Prostate gland (tissue), 2 donors: ENCODE data around the gene UVRAG.

Experiments
- POLR2AphosphoS5 ChIP-seq: sonication (generic); formaldehyde crosslinking; IDR thresholded peaks from one replicate; pipeline ENCODE4 v1.6.1; 2017; ENCODE audit warnings: antibody characterized with exemption
- TF ChIP-seq, protein P1 (sequence below), 4 experiments: fragments of 200-600 bp in 2 of 4; fragments of 450-650 bp in 2 of 4; sonication (generic) in 2 of 4; IDR thresholded peaks; 1 replicate in 3 of 4; 2 replicates in 1 of 4; pipeline ENCODE4 v1.5.1; 2016 to 2019; ENCODE audit warnings: antibody characterized with exemption in 4 of 4, mild to moderate bottlenecking in 2 of 4, moderate library complexity in 2 of 4

DNA sequence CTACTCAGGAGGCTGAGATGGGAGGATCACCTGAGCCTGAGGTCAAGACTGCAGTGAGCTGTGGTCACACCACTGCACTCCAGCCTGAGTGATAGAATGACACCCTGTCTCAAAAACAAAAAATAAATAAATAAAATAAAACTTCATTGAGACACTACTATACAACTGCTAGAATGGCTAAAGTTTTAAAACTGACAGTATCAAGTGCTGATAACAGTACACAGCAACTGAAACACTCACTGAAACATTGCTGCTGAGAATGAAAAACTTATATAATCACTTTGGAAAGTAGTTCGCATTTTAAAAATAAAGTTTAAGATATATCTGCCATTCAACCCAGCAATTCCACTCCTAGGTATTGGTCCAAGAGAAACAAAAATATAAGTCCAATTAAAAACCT is 290.6 kb downstream of the UVRAG start:
- no peak for TF ChIP-seq POLR2AphosphoS5
- TF ChIP-seq, protein P1, sequence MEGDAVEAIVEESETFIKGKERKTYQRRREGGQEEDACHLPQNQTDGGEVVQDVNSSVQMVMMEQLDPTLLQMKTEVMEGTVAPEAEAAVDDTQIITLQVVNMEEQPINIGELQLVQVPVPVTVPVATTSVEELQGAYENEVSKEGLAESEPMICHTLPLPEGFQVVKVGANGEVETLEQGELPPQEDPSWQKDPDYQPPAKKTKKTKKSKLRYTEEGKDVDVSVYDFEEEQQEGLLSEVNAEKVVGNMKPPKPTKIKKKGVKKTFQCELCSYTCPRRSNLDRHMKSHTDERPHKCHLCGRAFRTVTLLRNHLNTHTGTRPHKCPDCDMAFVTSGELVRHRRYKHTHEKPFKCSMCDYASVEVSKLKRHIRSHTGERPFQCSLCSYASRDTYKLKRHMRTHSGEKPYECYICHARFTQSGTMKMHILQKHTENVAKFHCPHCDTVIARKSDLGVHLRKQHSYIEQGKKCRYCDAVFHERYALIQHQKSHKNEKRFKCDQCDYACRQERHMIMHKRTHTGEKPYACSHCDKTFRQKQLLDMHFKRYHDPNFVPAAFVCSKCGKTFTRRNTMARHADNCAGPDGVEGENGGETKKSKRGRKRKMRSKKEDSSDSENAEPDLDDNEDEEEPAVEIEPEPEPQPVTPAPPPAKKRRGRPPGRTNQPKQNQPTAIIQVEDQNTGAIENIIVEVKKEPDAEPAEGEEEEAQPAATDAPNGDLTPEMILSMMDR (IDR thresholded peaks at IDR 0.05): no peak
